Neural cell (in vitro differentiated cells): Measurements from ENCODE around the gene STX1A. TPM values are rescaled to one million over a fixed set of nuclear protein-coding genes. Genes with fewer than 3 reads are reported as not detected.

ENCODE experiments used
- H2AFZ ChIP-seq: fragments of 200-600, 300-800 bp; sonication (generic), shearing (Covaris generic); 2 replicates; pipeline ENCODE4 v1.6.0; 2014; ENCODE audit warnings: low read depth, mild to moderate bottlenecking, antibody characterized with exemption, low read length, moderate library complexity
- H3F3A ChIP-seq: fragments of 200-600 bp; shearing (Covaris generic); 2 replicates; pipeline ENCODE4 v1.6.1; 2016; ENCODE audit warnings: mild to moderate bottlenecking, moderate library complexity, mixed read lengths, antibody characterized with exemption, low read length; ENCODE audit not compliant: insufficient read depth, poor library complexity, severe bottlenecking
- H3K27ac ChIP-seq: fragments of 200-600, 300-800 bp; sonication (generic), shearing (Covaris generic); 2 replicates; pipeline ENCODE4 v1.5.1; 2014; ENCODE audit warnings: mild to moderate bottlenecking, low read length, moderate library complexity
- H3K27me3 ChIP-seq: fragments of 300-800, 200-600 bp; sonication (generic), shearing (Covaris generic); 2 replicates; pipeline ENCODE4 v1.6.0; 2014; ENCODE audit warnings: mild to moderate bottlenecking, low read depth, low read length, moderate library complexity; ENCODE audit not compliant: insufficient read depth
- H3K36me3 ChIP-seq: fragments of 300-800, 200-600 bp; sonication (generic), shearing (Covaris generic); 2 replicates; pipeline ENCODE4 v1.5.1; 2014; ENCODE audit warnings: mild to moderate bottlenecking, antibody characterized with exemption, low read length, moderate library complexity; ENCODE audit not compliant: insufficient read depth
- H3K4me2 ChIP-seq: fragments of 300-800, 200-600 bp; sonication (generic), shearing (Covaris generic); 2 replicates; pipeline ENCODE4 v1.6.0; 2014; ENCODE audit warnings: mild to moderate bottlenecking, low read length
- H3K4me3 ChIP-seq: fragments of 300-800, 200-600 bp; sonication (generic), shearing (Covaris generic); 2 replicates; pipeline ENCODE4 v1.5.1; 2014; ENCODE audit warnings: mild to moderate bottlenecking, low read length, moderate library complexity
- H3K79me2 ChIP-seq: fragments of 200-600 bp; shearing (Covaris generic); replicated peaks from 2 replicates; pipeline ENCODE4 v1.6.0; 2014; ENCODE audit warnings: mild to moderate bottlenecking, low read length, moderate library complexity; ENCODE audit not compliant: insufficient read depth
- H3K9ac ChIP-seq: fragments of 300-800, 200-600 bp; sonication (generic), shearing (Covaris generic); 2 replicates; pipeline ENCODE4 v1.6.1; 2016; ENCODE audit warnings: mild to moderate bottlenecking, low read length, mixed read lengths
- H3K9me2 ChIP-seq: fragments of 200-600 bp; shearing (Covaris generic); 2 replicates; pipeline ENCODE4 v1.6.1; 2016; ENCODE audit warnings: mild to moderate bottlenecking, low read length, mixed read lengths; ENCODE audit not compliant: insufficient read depth
- H3K9me3 ChIP-seq: fragments of 200-600, 300-800 bp; sonication (generic), shearing (Covaris generic); 2 replicates; pipeline ENCODE4 v1.6.1; 2016; ENCODE audit warnings: mild to moderate bottlenecking, mixed run types, low read length, moderate library complexity, mixed read lengths
- H4K20me1 ChIP-seq: fragments of 200-600 bp; shearing (Covaris generic); 2 replicates; pipeline ENCODE4 v1.6.1; 2016; ENCODE audit warnings: mild to moderate bottlenecking, mixed run types; ENCODE audit not compliant: insufficient read depth
- EP300 ChIP-seq: fragments of 450-650 bp; conservative IDR thresholded peaks from 2 replicates; pipeline ENCODE4 v1.6.1; 2014; ENCODE audit warnings: antibody characterized with exemption, mild to moderate bottlenecking, moderate library complexity; ENCODE audit not compliant: poor library complexity, severe bottlenecking
- EZH2 ChIP-seq: fragments of 200-600, 300-800 bp; shearing (Covaris generic), sonication (generic); IDR thresholded peaks from 2 replicates; pipeline ENCODE4 v1.6.1; 2014; ENCODE audit warnings: antibody characterized with exemption, low read length, borderline replicate concordance, mild to moderate bottlenecking; ENCODE audit not compliant: insufficient read depth, poor library complexity, severe bottlenecking
- MXI1 ChIP-seq: fragments of 450-650 bp; conservative IDR thresholded peaks from 2 replicates; pipeline ENCODE4 v1.6.1; 2014; ENCODE audit warnings: antibody characterized with exemption, mild to moderate bottlenecking; ENCODE audit not compliant: poor library complexity, severe bottlenecking
- POLR2AphosphoS5 ChIP-seq: IDR thresholded peaks from 2 replicates; pipeline ENCODE4 v1.6.1; 2012
- RAD21 ChIP-seq: fragments of 450-650 bp; conservative IDR thresholded peaks from 2 replicates; pipeline ENCODE4 v1.6.1; 2014; ENCODE audit warnings: antibody characterized with exemption, mild to moderate bottlenecking, moderate library complexity
- SMC3 ChIP-seq: fragments of 450-650 bp; conservative IDR thresholded peaks from 2 replicates; pipeline ENCODE4 v1.6.1; 2014; ENCODE audit warnings: antibody characterized with exemption, mild to moderate bottlenecking, moderate library complexity; ENCODE audit not compliant: poor library complexity
- TAF1 ChIP-seq: IDR thresholded peaks from 2 replicates; pipeline ENCODE4 v1.6.1; 2012; ENCODE audit warnings: low read depth
- polyA plus RNA-seq: library from polyadenylated mRNA; depleted of rRNA; stranded (reverse); fragments of >200 nt; gene quantifications from 2 replicates; pipeline ENCODE4 v1.2.3, GENCODE V29; 2014
- TF ChIP-seq, protein P1 (sequence below): fragments of 450-650 bp; IDR thresholded peaks from 2 replicates; pipeline ENCODE4 v1.5.1; 2014; ENCODE audit warnings: antibody characterized with exemption, mild to moderate bottlenecking, moderate library complexity; ENCODE audit not compliant: poor library complexity, severe bottlenecking
- TF ChIP-seq, protein P2 (sequence below): IDR thresholded peaks from 2 replicates; pipeline ENCODE4 v1.6.1; 2012; ENCODE audit warnings: borderline replicate concordance

Gene STX1A
- polyA plus RNA-seq, 1 donor from 2014 or later = 123 TPM

DNA sequence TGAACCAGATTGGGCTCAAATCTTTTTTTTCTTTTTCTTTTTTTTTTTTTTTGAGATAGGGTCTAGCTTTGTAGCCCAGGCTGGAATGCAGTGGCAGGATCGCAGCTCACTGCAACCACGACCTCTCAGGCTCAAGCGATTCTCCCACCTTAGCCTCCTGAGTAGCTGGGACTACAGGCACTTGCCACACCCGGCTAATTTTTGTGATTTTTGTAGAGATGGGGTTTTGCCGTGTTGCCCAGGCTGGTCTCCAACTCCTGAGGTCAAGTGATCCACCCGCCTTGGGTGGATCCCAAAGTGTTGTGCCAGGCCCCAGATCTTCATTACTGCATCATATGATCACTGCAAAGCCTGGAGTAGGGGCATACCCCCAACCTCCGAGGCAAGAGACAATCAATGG lies 39.0 kb downstream of the STX1A start:
- H3K36me3 ChIP-seq = no peaks in the 10 kb centered on the region
- peak overlapping the region; percentile 99 for H3K4me3 ChIP-seq
- H2AFZ ChIP-seq = no peak overlapping the region
- H3K79me2 ChIP-seq = peaks cover 36% of the 10 kb centered on the region
- no peaks in the 10 kb centered on the region for H3K9me2 ChIP-seq
- H3K27me3 ChIP-seq = no peaks in the 10 kb centered on the region
- no peaks in the 10 kb centered on the region for H3K9me3 ChIP-seq
- no peak overlapping the region for H3K9ac ChIP-seq
- TF ChIP-seq, protein P1, sequence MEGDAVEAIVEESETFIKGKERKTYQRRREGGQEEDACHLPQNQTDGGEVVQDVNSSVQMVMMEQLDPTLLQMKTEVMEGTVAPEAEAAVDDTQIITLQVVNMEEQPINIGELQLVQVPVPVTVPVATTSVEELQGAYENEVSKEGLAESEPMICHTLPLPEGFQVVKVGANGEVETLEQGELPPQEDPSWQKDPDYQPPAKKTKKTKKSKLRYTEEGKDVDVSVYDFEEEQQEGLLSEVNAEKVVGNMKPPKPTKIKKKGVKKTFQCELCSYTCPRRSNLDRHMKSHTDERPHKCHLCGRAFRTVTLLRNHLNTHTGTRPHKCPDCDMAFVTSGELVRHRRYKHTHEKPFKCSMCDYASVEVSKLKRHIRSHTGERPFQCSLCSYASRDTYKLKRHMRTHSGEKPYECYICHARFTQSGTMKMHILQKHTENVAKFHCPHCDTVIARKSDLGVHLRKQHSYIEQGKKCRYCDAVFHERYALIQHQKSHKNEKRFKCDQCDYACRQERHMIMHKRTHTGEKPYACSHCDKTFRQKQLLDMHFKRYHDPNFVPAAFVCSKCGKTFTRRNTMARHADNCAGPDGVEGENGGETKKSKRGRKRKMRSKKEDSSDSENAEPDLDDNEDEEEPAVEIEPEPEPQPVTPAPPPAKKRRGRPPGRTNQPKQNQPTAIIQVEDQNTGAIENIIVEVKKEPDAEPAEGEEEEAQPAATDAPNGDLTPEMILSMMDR = no peak
- TF ChIP-seq RAD21 (no peak), SMC3 (no peak), EZH2 (no peak), TAF1 (no peak), EP300 (no peak), POLR2AphosphoS5 (no peak), MXI1 (no peak)
- TF ChIP-seq, protein P2, sequence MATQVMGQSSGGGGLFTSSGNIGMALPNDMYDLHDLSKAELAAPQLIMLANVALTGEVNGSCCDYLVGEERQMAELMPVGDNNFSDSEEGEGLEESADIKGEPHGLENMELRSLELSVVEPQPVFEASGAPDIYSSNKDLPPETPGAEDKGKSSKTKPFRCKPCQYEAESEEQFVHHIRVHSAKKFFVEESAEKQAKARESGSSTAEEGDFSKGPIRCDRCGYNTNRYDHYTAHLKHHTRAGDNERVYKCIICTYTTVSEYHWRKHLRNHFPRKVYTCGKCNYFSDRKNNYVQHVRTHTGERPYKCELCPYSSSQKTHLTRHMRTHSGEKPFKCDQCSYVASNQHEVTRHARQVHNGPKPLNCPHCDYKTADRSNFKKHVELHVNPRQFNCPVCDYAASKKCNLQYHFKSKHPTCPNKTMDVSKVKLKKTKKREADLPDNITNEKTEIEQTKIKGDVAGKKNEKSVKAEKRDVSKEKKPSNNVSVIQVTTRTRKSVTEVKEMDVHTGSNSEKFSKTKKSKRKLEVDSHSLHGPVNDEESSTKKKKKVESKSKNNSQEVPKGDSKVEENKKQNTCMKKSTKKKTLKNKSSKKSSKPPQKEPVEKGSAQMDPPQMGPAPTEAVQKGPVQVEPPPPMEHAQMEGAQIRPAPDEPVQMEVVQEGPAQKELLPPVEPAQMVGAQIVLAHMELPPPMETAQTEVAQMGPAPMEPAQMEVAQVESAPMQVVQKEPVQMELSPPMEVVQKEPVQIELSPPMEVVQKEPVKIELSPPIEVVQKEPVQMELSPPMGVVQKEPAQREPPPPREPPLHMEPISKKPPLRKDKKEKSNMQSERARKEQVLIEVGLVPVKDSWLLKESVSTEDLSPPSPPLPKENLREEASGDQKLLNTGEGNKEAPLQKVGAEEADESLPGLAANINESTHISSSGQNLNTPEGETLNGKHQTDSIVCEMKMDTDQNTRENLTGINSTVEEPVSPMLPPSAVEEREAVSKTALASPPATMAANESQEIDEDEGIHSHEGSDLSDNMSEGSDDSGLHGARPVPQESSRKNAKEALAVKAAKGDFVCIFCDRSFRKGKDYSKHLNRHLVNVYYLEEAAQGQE = no peak
- no peaks in the 10 kb centered on the region for H4K20me1 ChIP-seq
- H3K27ac ChIP-seq = no peak overlapping the region
- no peak overlapping the region for H3K4me2 ChIP-seq
- no peaks in the 10 kb centered on the region for H3F3A ChIP-seq

GRCh38 chr7:73679709-73680108 lies 39.8 kb downstream of the STX1A start:
- Histone ChIP-seq H3K4me2 (no peak overlapping the region), H3K79me2 (peaks cover 36% of the 10 kb centered on the region), H3K9me2 (no peaks in the 10 kb centered on the region), H4K20me1 (no peaks in the 10 kb centered on the region), H3K36me3 (no peaks in the 10 kb centered on the region), H3K9ac (no peak overlapping the region), H3F3A (no peaks in the 10 kb centered on the region), H3K27ac (no peak overlapping the region), H3K4me3 (no peak overlapping the region), H3K27me3 (no peaks in the 10 kb centered on the region), H3K9me3 (no peaks in the 10 kb centered on the region), H2AFZ (no peak overlapping the region)
- no peak for TF ChIP-seq EP300
- no peak for TF ChIP-seq EZH2
- TF ChIP-seq, protein P1 = no peak
- no peak for TF ChIP-seq MXI1
- TF ChIP-seq RAD21 = no peak
- TF ChIP-seq TAF1 = no peak
- no peak for TF ChIP-seq SMC3
- TF ChIP-seq POLR2AphosphoS5 = no peak
- TF ChIP-seq, protein P2 = no peak
